GM21737 (cell line): ENCODE results near the gene GFI1.
A peak's percentile ranks its signal among the peaks of the same experiment; 100 is the strongest.
"Not testable (repeated sequence)": the region's sequence is repeated elsewhere in the genome, so short reads cannot be mapped to it uniquely, and the experiment has no call there.

ENCODE experiments used
- ATAC-seq: cut with Tn5 transposase; IDR thresholded peaks from one replicate; pipeline ENCODE4 v1.9.1; 2021; ENCODE audit warnings: mild to moderate bottlenecking, moderate library complexity; ENCODE audit not compliant: unreplicated experiment

The GFI1 gene

GRCh38 chr1:92466683-92467352 is 19.9 kb downstream of the GFI1 start:
- no peak for ATAC-seq

- no peak for ATAC-seq
These were observed 21.5 kb downstream of the GFI1 start for GRCh38 chr1:92465256-92465647.

DNA sequence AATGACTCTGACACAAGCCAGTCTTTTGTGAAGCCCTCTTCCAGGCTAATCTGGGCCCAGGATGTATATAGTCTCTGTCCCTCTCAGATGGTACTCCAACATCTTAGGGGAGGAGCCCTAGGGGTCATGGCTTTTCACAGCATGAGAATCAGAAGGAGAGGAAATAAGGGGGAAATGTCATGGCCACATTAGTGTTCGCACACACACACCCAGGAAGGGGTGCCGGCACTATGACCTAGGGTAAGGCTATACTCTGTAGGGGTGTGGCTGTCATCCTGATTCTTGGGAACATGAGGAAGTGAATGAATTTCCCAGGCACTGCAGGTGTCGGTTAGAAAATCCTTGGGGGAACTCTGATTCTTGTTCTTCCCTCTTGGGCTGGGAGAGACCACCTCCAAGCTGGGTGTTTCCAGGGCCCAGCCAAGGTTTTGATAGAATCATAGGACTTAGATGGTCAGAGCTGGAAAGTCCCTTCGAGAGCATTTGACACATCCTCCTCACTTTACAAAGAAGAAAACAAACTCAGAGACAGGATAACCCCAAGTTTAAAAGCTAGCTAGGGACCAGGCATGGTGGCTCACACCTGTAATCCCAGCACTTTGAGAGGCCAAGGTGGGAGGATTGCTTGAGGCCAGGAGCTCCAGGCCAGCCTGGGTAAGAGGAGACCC is 22.0 kb downstream of the GFI1 start:
- no peak for ATAC-seq

DNA sequence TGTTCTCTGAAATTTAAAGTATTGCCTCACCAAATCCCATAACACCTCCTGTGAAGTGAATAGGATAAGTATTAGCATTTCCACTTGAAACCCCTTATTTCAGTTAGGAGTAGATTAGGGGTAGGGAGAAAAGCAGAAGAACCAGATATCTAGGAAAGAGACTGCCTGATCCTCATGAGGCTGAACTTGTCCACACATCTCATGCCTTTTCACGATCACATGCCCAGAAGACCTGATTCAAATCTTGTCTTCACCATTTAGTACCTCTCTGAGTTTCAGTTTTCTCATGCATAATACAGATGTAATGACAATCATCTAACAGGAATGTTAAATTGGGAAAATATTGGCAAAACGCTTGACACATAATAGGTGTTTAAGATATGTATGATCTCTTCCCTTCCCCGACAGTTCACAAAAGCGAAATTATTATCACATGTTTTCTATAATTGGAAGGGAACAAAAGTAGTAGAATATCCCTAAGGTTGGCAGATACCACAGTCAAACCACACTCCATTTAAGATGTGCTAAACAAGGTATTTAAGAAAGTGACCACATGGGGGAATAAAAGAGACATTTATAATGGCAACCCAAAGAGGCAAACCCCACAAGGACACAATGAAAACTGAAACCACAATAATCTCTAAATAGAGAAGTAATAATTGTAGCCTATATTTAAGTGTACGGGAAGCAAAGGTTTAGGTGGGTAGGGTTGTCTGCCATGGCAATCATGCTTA is 25.2 kb downstream of the GFI1 start:
- ATAC-seq, result peak; percentile 63

DNA sequence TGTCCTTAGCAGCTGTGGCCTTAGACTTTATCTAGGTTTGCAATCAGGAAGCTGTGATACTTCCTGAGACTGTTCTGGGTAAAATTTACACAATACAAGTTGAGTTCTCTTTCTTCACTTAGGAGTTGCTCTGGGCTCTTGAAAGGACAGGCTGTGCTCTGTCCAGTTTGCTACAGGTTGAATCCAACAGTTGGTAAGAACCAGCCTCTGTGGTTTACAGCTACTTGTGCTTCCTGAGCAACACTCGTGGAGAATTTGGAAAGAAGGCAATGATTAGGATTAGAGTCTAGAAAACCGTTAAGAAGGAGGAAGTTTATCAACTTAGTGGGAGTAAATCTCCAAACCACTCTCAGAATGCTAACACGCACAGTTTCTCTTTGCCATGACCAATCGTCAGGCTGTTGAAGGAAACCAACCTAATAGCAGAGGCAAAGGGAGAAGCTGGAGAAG is 26.8 kb downstream of the GFI1 start:
- no peak for ATAC-seq

DNA sequence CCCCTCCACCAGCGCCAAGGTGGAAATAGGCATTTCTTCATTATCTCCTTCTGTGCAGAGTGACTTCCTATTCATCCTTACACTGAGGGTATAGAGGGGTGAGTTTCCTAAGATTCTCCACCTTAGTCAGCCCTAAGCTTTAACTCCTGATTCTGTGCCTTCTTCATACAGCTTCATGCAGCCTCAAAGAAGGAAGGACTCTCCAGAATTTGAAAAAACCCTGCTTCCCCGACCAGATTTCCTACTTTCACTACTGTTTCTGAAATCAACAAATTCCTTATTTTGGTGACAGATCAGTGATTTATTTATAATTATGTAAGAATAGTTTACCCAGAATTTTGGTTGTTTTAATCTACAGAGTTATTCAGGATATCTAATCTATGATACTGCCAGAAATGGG is 28.6 kb downstream of the GFI1 start:
- no peak for ATAC-seq

DNA sequence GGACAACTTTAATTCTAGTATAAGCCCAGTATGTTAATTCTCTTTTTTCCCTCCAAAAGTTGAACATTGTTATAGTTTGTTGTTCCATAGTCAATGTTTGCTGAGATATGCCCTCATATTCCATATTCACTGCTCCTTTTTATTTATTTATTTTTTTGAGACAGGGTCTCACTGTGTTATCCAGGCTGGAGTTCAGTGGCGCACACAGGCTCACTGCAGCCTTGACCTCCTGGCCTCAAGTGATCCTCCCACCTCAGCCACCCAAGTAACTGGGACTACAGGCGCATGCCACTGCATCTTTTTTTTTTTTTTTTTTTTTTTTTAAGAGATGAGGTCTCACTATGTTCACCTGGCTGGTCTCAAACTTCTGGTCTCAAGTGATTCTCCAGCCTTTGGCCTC is 38.7 kb downstream of the GFI1 start:
- ATAC-seq, result no peak

DNA sequence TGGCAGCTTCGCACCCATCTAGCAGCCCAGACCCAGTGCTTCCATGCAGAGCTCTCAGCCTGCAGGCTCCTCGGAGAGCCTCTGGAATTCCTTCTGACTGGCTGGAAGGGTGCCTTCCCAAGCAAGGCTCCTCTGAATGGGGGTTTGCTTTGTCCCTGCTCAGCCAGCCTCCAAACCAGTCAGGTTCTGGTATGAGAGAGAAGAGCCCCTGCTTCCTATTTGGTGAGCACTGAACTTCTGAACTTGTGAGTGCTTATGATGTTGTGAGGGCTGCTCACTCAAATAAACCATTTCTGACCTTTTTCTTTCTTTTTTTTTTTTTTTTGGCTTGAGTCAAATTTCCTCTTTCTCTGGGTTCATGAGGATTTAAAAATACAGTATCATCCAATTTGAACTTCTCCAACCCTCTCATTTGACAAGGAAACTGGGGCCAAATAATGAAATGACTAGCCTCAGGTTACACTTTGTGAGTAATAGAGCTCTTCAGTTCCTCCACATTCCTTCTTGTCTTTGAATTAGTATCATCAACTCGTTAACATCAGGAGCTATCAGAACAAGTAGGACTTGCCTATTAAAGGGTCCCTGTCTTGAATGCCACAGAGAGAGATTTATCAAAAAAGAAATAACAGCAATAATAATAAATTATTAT is 39.6 kb downstream of the GFI1 start:
- no peak for ATAC-seq

DNA sequence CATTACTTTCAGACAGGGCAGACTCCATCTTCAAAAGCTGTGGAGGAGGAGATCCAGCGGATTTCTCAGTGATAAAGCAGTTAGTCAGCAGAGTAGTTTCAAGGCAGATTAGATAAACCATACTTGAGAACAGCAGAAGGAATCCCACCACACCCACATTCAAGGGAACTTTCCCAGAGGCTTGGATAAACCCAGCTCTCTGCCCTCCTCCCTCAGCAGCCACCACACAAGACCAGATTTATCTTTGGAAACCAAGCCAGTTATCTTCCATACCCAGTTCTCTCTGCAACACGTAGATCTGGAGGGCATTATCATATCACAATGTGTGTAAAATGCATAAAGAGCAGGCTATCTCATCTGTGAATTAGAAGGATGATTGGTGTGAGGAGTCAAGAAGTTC is 40.2 kb downstream of the GFI1 start:
- ATAC-seq, result no peak

DNA sequence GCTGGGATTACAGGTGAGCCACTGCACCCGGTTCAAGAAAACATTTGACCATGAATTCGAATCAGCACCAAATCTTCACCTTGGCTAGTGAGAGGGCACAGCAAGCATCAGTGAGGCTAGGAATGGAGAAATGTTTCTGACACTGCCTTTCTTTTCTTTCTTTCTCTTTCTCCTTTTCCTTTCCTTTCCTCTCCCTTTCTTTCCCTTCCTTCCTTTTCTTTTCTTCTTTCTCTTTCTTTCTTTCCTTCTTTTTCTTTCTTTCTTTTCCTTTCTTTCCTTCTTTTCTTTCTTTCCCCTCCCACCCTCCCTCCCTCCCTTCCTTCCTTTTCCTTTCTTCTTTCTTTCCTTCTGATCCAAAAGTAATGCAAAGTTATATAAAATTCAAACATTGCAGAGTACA is 40.9 kb downstream of the GFI1 start:
- no peak for ATAC-seq

DNA sequence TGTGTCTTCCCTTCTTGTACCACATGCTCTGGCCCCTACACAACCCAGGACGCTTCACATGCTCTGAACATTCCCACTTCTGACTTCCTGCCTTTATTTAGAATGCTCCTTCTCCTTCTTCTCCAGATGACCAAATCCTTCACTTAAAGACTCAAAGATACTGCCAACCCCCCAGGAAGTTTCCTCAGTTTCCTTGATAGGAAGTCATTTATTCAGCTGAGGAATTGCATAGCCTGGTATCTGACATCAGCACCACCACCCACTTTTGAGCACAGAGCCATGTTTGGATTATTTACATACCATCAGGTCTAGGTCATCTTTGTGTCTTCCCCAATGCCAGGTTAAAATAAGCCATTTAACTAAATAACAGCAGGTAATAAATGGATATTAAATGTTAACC is 42.4 kb downstream of the GFI1 start:
- no peak for ATAC-seq

DNA sequence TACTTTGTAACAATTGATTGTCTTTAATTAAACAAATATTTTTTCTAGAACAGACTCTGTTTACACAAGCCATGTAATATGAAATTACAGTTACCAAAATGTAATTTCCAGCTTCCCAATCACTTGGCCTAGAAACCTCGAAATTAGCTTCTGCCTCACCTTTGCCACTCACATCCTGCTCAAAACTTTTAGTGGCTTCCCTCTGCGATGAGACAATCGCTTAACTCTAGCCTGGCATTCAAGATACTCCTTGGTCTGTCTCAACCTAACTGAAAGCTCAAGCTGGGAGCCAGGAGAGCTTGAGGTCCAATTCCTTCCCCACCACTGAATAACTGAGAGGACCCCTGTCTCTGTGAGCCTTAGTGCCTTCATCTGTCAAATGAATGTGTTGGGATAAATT is 42.8 kb downstream of the GFI1 start:
- no peak for ATAC-seq

- ATAC-seq, result no peak
These were observed 44.4 kb downstream of the GFI1 start for GRCh38 chr1:92442351-92442750.

DNA sequence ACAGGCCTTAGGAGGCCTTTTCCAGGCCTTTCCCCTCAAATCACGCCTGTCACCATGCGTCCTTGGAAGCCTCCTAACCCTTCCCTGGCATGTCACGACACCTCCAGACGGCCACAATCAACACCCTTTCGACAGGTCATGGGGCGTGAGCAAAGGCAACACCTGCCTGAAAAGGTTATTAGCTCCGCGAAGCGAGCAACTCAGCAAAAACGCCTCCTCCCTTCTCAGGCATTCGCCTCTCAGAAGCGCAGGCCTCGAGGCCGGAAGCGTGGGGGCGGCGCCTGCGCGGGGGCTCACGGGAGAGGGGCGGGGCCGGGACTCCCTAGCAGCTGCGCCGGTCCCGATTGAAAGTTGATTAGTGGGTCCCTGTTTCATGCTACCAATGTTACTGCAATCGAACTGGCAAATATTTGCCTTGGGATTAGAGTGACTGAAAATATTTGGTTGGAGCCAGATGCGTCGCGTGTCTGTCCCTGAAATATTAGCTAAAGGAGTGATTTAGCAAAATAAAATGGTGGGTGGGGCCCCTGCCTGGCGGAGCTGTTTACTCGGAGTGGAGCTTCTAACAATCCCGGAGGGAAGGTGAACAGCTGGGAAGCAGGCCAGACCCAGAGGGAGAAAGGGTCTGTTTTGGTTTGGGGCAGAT is 44.9 kb downstream of the GFI1 start:
- no peak for ATAC-seq

DNA sequence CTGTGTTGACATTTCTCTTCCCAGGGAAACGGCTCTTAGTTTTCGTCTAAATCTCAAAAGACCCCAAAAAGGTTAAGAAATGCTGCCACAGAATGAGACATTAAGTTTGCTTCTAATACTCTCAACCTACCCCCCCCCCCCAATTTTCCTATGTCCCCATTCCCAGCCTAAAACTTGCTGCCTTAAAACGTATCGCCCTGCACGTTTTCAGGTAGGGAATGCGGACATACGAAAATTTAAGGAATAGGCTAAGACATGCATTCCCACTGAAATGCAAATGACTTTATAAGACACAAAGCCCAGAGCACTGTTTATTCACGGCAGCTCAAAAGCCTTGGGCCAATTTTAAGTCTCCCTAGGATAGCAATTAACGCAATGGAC is 45.4 kb downstream of the GFI1 start:
- no peak for ATAC-seq

DNA sequence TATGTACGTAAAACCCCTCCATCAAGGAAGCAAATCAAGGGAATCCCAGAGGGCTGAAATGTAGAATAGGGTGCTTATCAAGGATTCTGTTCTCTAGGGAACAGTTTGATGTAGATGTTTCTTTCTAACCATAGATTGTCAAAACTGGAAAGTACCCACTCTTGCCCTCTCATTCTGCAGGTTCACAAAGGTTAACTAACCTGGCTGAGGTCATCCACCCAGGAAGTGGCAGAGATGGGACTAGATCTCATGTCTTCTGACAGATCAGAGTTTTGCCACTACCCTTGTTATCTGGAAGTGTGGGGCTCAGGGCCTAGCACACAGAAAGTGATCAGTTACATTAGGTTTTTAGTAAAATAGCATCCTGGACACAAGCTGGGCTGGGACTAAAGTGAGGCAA is 47.4 kb downstream of the GFI1 start:
- ATAC-seq, result no peak

GRCh38 chr1:92434572-92434971 is 52.2 kb downstream of the GFI1 start:
- not testable (repeated sequence) for ATAC-seq

GRCh38 chr1:92430030-92430429 is 56.7 kb downstream of the GFI1 start:
- no peak for ATAC-seq

DNA sequence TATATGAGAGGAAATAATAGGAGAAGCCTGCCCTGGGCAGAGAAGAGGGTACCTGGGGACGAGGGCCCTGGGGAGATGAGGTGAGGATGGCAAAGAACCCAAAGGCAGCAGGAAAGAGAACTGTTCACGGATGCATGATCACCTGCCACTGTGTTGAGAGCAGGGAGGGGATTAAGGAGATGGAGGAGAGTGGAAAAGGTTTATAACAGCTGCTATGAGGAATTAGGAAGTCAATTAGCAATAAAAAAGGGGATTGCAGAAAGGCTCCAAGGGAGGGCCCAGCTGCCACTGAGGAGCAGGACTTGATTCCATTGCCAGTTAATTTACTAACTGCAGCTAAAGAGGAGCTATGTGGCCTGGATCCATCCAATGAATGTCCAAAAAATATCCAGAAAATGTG is 61.1 kb downstream of the GFI1 start:
- ATAC-seq, result no peak
